OCI-M1 (cell line): Measurements from ENCODE around the gene RAB5B.
"Not testable (repeated sequence)": the region's sequence is repeated elsewhere in the genome, so short reads cannot be mapped to it uniquely, and the experiment has no call there.

Source experiments
- DNase-seq: peaks from one replicate; lab custom pipeline; 2025; lab: John Stamatoyannopoulos, UW

RAB5B gene

GRCh38 chr12:55942055-55942454 lies 31.8 kb upstream of the RAB5B start:
- DNase-seq = no peak

- DNase-seq = peak; percentile 18
These were observed 31.2 kb upstream of the RAB5B start for GRCh38 chr12:55942577-55943136.

GRCh38 chr12:55946553-55946952 lies 27.3 kb upstream of the RAB5B start:
- no peak for DNase-seq

- DNase-seq = no peak
These were observed 18.5 kb upstream of the RAB5B start for GRCh38 chr12:55955344-55955743.

GRCh38 chr12:55955800-55956508 lies 17.9 kb upstream of the RAB5B start:
- DNase-seq = peak; percentile 35

- DNase-seq = no peak
These were observed 16.6 kb upstream of the RAB5B start for GRCh38 chr12:55957106-55957859.

- DNase-seq = no peak
These were observed 10.1 kb upstream of the RAB5B start for GRCh38 chr12:55963760-55964159.

GRCh38 chr12:55965240-55965639 lies 8.6 kb upstream of the RAB5B start:
- DNase-seq = no peak

- peak; percentile 71 for DNase-seq
These were observed 7.9 kb upstream of the RAB5B start, which contains the start of gene PMEL for GRCh38 chr12:55965941-55966407. TSS of gene PMEL (minus strand) at chr12:55966042. CDS start at chr12:55966011, 31 bp downstream.

GRCh38 chr12:55966408-55967281 lies 7.2 kb upstream of the RAB5B start, which contains the start of gene CDK2:
TSS of gene CDK2 (plus strand) at chr12:55966830. CDS start at chr12:55967009, 179 bp downstream.
- peak; percentile 94 for DNase-seq

- no peak for DNase-seq
These were observed 4.5 kb upstream of the RAB5B start for GRCh38 chr12:55969356-55969755.

- no peak for DNase-seq
These were observed 3.1 kb upstream of the RAB5B start for GRCh38 chr12:55970775-55971174.

GRCh38 chr12:55972042-55972441 lies 1.8 kb upstream of the RAB5B start:
- peak; percentile 37 for DNase-seq

GRCh38 chr12:55972456-55972855 lies 1.4 kb upstream of the RAB5B start:
- DNase-seq = no peak

- DNase-seq = no peak
These were observed 823 bp upstream of the RAB5B start for GRCh38 chr12:55972911-55973598.

- DNase-seq = peak; percentile 58
These were observed 441 bp downstream of the RAB5B start for GRCh38 chr12:55974308-55974730.

- no peak for DNase-seq
These were observed 4.5 kb downstream of the RAB5B start for GRCh38 chr12:55978393-55978792.

GRCh38 chr12:55979069-55979468 lies 5.2 kb downstream of the RAB5B start:
- no peak for DNase-seq

GRCh38 chr12:55981882-55982281 lies 8.0 kb downstream of the RAB5B start:
- not testable (repeated sequence) for DNase-seq

- DNase-seq = peak; percentile 49
These were observed 8.6 kb downstream of the RAB5B start for GRCh38 chr12:55982319-55982936.
